H1 (cell line): ENCODE data around the gene KDM8. TPM values are rescaled to one million over a fixed set of nuclear protein-coding genes. Genes with fewer than 3 reads are reported as not detected.

Experiments used
- BACH1 ChIP-seq: IDR thresholded peaks from 2 replicates; pipeline ENCODE4 v1.6.1; 2012; ENCODE audit warnings: low read length, improper control_type of control experiment
- HDAC2 ChIP-seq, 2 experiments: fragments of 300-600 bp in 1 of 2; sonication (generic) in 1 of 2; IDR thresholded peaks; 2 replicates each; pipeline ENCODE4 v1.6.1; 2011 to 2012; ENCODE audit warnings: low read depth in 2 of 2, low read length in 2 of 2, mild to moderate bottlenecking in 2 of 2, moderate library complexity in 2 of 2, borderline replicate concordance in 1 of 2, inconsistent platforms in 1 of 2
- NRF1 ChIP-seq: IDR thresholded peaks from 2 replicates; pipeline ENCODE4 v1.6.1; 2011; ENCODE audit warnings: mild to moderate bottlenecking, low read depth, low read length, improper control_type of control experiment
- SP4 ChIP-seq: IDR thresholded peaks from 2 replicates; pipeline ENCODE4 v1.6.1; 2012; ENCODE audit warnings: low read length, inconsistent platforms
- ZNF274 ChIP-seq: IDR thresholded peaks from 2 replicates; pipeline ENCODE4 v1.7.0; 2012; ENCODE audit warnings: low read length, borderline replicate concordance; ENCODE audit errors: extremely low read depth
- polyA plus RNA-seq, 7 experiments: library from polyadenylated mRNA; depleted of rRNA in 3 of 7; stranded (reverse) in 5 of 7; unstranded in 2 of 7; fragments of >200 nt in 5 of 7; fragments of 200-250 nt in 2 of 7; gene quantifications; 1 replicate in 5 of 7; 2 replicates in 1 of 7; 4 replicates in 1 of 7; pipeline versions ENCODE4 v1.2.1 to v1.2.3, GENCODE V29; 2011 to 2013; ENCODE audit warnings: missing spikeins in 2 of 7, mixed read lengths in 2 of 7
- total RNA-seq: library from RNA; stranded (reverse); fragmentation: NEBNext Ultra II Directional; extraction: Animal tissue kit (Norgen Biotek cat#: 25700); gene quantifications from 2 replicates; pipeline ENCODE4 v1.2.1, GENCODE V29; 2021
- TF ChIP-seq, protein P1 (sequence below): fragments of 300-600 bp; sonication (generic); IDR thresholded peaks from 2 replicates; pipeline ENCODE4 v1.7.1; 2012; ENCODE audit warnings: low read length, moderate library complexity, mild to moderate bottlenecking, inconsistent platforms; ENCODE audit not compliant: insufficient replicate concordance

Gene KDM8
- total and polyA plus RNA-seq, 2 of the 8 experiments (the other 6 are each of a cell fraction or from before 2014, with no cell fraction given), result 10.3 to 12.8 TPM

DNA sequence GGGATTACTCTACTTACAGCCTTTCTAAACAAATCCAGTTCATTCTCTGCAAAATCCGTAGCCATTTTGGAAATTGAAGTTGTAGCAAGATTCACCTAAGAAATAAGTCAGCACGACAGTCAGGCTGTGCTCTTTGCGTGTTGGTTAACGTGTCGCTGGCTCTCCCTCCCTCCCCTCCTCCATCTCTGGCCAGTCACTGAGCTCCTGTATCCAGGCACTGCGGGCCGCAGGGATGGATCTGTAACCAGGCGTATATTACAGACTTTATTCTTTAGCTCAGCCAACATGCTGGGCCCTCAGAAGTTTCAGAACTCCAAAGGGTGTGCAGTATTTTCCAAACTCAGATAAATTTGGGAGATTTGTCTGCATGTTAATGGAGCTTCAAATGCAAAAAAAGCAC lies 30.8 kb downstream of the KDM8 start (continued):
- TF ChIP-seq, protein P1, sequence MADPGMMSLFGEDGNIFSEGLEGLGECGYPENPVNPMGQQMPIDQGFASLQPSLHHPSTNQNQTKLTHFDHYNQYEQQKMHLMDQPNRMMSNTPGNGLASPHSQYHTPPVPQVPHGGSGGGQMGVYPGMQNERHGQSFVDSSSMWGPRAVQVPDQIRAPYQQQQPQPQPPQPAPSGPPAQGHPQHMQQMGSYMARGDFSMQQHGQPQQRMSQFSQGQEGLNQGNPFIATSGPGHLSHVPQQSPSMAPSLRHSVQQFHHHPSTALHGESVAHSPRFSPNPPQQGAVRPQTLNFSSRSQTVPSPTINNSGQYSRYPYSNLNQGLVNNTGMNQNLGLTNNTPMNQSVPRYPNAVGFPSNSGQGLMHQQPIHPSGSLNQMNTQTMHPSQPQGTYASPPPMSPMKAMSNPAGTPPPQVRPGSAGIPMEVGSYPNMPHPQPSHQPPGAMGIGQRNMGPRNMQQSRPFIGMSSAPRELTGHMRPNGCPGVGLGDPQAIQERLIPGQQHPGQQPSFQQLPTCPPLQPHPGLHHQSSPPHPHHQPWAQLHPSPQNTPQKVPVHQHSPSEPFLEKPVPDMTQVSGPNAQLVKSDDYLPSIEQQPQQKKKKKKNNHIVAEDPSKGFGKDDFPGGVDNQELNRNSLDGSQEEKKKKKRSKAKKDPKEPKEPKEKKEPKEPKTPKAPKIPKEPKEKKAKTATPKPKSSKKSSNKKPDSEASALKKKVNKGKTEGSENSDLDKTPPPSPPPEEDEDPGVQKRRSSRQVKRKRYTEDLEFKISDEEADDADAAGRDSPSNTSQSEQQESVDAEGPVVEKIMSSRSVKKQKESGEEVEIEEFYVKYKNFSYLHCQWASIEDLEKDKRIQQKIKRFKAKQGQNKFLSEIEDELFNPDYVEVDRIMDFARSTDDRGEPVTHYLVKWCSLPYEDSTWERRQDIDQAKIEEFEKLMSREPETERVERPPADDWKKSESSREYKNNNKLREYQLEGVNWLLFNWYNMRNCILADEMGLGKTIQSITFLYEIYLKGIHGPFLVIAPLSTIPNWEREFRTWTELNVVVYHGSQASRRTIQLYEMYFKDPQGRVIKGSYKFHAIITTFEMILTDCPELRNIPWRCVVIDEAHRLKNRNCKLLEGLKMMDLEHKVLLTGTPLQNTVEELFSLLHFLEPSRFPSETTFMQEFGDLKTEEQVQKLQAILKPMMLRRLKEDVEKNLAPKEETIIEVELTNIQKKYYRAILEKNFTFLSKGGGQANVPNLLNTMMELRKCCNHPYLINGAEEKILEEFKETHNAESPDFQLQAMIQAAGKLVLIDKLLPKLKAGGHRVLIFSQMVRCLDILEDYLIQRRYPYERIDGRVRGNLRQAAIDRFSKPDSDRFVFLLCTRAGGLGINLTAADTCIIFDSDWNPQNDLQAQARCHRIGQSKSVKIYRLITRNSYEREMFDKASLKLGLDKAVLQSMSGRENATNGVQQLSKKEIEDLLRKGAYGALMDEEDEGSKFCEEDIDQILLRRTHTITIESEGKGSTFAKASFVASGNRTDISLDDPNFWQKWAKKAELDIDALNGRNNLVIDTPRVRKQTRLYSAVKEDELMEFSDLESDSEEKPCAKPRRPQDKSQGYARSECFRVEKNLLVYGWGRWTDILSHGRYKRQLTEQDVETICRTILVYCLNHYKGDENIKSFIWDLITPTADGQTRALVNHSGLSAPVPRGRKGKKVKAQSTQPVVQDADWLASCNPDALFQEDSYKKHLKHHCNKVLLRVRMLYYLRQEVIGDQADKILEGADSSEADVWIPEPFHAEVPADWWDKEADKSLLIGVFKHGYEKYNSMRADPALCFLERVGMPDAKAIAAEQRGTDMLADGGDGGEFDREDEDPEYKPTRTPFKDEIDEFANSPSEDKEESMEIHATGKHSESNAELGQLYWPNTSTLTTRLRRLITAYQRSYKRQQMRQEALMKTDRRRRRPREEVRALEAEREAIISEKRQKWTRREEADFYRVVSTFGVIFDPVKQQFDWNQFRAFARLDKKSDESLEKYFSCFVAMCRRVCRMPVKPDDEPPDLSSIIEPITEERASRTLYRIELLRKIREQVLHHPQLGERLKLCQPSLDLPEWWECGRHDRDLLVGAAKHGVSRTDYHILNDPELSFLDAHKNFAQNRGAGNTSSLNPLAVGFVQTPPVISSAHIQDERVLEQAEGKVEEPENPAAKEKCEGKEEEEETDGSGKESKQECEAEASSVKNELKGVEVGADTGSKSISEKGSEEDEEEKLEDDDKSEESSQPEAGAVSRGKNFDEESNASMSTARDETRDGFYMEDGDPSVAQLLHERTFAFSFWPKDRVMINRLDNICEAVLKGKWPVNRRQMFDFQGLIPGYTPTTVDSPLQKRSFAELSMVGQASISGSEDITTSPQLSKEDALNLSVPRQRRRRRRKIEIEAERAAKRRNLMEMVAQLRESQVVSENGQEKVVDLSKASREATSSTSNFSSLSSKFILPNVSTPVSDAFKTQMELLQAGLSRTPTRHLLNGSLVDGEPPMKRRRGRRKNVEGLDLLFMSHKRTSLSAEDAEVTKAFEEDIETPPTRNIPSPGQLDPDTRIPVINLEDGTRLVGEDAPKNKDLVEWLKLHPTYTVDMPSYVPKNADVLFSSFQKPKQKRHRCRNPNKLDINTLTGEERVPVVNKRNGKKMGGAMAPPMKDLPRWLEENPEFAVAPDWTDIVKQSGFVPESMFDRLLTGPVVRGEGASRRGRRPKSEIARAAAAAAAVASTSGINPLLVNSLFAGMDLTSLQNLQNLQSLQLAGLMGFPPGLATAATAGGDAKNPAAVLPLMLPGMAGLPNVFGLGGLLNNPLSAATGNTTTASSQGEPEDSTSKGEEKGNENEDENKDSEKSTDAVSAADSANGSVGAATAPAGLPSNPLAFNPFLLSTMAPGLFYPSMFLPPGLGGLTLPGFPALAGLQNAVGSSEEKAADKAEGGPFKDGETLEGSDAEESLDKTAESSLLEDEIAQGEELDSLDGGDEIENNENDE, result no peak
- TF ChIP-seq ZNF274, result no peak
- TF ChIP-seq BACH1, result no peak
- no peak for TF ChIP-seq SP4
- no peak for TF ChIP-seq NRF1
- no peak for TF ChIP-seq HDAC2 (IDR thresholded peaks at IDR 0.05; ENCODE audit: borderline replicate concordance in 1 of 2, low read depth in 2 of 2, low read length in 2 of 2)
